Stimulated activated CD8-positive, alpha-beta memory T cell treated with anti-CD3 and anti-CD28 coated beads, Interleukin-12 subunit alpha, Interleukin-12 subunit beta, amount 100 ng/mL, for 1 hour (primary cell): ENCODE results near the gene SPECC1L.

Experiments
- DNase-seq: peaks from one replicate; pipeline ENCODE4 v3.0.0-alpha.2; 2020; ENCODE audit warnings: low read depth

Gene SPECC1L

GRCh38 chr22:24414984-24415945 lies 144.6 kb downstream of the SPECC1L start:
- DNase-seq = no peak

GRCh38 chr22:24416095-24416494 lies 145.5 kb downstream of the SPECC1L start:
- DNase-seq = no peak

DNA sequence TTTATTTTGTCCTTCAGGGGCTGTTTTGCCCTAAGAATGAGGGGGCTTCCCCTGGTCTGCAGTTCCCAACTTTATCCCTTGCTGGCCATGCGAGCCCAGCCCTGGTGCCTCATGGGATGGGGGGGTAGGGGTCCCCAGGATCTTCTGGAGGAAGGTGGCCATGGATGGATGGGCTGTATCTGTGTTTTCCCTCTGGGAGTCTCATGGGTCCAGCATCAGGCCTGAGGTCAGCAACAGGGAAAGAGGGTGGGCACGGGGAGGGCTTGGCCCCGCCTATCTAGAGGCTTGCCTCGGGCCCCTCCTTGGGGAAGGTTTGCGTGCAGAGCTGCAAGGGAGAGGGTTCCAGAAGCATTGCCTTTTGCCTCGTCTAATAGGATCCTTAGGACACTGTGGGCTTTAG lies 146.0 kb downstream of the SPECC1L start:
- no peak for DNase-seq

DNA sequence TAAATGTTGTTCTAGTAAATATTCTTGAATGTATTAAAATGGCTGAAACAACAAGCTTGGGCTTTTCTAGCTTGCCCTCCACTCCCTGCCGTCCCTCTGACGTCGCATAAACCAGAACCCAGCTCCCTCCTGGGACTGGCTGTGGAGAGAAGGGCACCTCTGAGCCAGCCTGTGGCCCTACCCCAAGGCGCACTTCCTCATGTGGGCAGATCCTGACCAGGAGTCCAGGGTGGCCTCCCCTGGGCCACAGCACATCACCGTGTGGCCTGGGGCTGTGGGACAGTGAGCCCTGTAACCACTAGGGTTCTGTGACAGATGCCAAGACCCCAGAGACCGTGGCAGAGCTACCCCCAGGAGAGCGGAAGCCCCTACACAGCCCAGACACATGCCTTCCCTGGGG lies 146.6 kb downstream of the SPECC1L start:
- DNase-seq = no peak

DNA sequence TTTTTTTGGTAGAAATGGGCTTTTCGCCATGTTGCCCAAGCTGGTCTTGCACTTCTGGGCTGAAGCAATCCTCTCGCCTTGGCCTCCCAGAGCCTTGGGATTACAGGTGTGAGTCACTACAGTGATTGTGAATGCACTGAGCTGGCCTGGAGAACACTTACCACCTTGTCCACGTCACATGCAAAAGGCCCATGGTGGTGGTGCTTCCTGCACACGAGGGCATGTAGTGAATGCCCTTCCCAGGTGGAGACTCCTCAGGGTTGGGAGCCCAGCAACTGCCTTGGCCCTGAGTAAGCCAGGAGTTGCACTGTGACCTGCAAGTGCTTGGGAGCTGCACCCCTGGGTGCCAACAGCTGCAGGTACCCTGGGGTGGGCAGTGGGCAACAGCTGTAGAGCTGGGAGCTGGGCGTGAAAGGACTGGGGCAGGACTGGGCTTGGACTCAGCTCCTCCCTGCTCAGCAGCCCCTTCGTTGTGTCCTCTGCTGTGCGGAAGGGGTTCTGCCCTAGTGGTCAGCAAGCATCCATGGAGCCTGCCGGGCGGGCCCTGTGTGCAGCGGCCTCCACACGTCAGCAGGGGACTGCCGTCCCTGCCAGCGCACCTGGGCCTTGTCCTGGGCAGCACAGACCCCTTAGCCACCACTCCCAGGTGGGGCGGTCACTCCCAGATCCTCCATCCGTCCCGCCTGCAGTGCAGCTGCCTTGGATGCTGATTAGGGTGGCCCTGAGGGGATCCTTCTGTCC lies 147.4 kb downstream of the SPECC1L start:
- no peak for DNase-seq

GRCh38 chr22:24418786-24419474 lies 148.3 kb downstream of the SPECC1L start:
- DNase-seq = no peak

- DNase-seq = no peak
Observed at GRCh38 chr22:24419475-24419850, 148.8 kb downstream of the SPECC1L start.

- no peak for DNase-seq
Observed at GRCh38 chr22:24420072-24420976, 149.7 kb downstream of the SPECC1L start.

DNA sequence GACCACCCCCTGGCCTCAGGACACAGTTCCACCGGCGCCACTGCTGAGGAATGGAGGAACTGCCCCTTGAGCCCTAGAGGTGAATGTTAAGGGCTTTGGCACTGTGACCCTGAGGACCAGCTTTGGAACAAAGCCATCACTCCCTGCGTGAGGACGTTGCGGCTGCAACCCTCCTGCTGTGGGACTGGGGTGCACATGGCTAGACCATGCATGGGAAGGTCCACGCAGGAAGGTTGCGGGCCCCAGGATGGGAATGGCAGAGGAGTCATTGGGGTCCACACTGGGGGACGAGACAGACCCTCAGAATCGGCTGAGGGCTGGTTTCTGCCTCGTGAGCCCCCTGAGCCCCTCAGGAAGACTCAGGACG lies 150.3 kb downstream of the SPECC1L start:
- DNase-seq = no peak

DNA sequence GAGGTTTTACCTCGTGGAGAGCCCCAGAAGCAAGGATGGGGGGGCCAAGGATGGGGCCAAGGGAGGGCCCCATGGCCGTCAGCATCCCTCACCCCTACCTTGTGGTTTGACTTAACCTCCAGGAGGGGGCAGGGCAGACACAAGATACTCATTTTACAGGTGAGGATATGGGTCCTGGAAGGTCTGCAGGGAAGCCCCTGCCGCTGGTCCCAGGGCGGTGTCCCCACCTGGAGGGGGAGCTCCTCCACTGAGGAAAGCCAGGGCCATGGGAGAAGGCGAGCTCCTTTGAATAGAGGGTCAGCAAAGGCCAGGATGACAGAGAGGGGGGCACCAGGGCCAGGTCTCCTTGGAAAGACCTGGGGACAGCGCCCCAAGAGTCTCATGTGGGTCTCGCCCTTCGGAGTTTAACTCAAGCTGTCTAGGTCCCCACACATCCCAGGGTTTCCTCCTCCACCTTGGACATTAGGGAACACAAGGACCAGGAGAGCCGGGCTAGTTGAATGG lies 150.8 kb downstream of the SPECC1L start:
- DNase-seq = no peak

DNA sequence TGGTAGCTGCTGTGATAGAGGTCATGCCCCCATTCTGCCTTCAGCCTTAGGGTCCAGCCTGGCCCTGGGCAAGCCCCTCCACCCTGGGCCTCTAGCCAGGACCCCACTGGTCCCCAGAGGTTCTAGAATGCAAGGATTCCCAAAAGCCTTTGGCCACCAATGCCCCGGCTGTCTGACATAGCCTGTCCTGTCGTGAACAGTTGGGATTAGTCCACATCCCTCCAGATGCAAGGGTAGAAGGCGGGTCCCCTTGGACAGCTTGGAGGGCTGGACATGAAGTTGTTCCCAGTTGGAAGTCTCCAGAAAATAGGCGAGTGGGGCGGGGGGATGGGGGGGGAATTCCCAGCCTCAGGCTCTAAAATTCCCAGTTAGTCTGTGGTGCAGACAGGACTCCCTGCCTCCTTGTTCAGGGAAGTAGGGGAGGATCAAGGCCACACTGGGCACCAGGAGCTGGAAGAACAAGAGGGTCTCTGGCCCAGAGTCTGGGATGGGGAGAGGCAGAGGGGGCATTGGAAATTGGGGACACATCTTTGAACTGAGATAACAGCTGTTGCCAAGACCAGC lies 151.6 kb downstream of the SPECC1L start:
- no peak for DNase-seq

DNA sequence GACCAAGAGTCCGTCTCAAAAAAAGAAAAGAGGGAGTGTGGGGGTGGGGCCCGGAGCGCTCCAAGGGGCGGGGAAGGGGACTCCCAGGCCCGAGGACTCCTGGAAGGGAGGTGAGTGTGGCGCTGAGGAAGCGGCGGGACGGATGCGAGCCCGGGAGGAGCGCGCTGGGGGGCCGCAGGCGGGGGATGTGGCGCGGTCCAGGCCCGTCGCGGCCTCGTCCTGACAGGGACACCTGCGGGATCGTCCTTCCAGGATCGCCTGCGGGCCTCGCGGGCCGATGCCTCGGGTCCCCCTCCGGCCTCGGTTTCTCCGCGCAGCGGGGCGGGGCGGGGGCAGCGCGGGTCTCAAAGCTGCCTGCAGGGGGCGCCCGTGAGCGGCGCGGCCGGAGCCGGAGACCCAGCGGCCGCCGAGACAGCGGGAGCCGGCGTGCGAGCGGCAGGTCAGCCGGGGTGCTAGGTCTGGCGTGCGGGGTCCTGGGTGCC lies 152.9 kb downstream of the SPECC1L start:
- peak; percentile 47 for DNase-seq

GRCh38 chr22:24424001-24424900 lies 153.6 kb downstream of the SPECC1L start:
- no peak for DNase-seq

- no peak for DNase-seq
Observed at GRCh38 chr22:24424901-24425775, 154.5 kb downstream of the SPECC1L start.

DNA sequence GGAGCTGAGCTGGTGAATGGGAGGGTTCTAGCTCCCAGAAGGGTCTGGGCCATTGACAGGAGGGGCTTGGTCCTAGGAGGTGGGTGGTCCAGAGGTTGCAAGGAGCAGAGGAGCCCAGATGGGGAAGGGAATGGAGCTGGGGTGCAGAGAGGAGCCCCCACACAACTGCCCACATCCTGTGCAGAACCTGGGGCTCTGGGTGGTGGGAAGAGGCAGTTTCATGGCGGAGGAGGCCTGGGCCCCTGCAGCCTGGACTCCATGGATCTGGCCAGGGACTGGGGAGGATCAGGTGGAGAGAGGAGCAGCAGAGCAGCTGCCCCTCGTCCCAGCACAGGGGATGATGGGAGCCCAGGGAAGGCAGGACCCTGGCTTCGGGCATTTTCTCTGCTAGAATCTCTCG lies 155.8 kb downstream of the SPECC1L start:
- DNase-seq = no peak

GRCh38 chr22:24426851-24427499 lies 156.3 kb downstream of the SPECC1L start:
- no peak for DNase-seq

- DNase-seq = peak; percentile 75
Observed at GRCh38 chr22:24427500-24428164, 157.0 kb downstream of the SPECC1L start, which contains the start of gene ADORA2A. TSS of gene ADORA2A (plus strand) at chr22:24427599. CDS start at chr22:24433405, 5,806 bp downstream.
